Prostate gland (tissue), 2 donors: ENCODE data around the gene CRTAC1. TPM values are rescaled to one million over a fixed set of nuclear protein-coding genes. Genes with fewer than 3 reads are reported as not detected.

ENCODE experiments used
- DNase-seq: peaks from one replicate; pipeline ENCODE4 v3.0.0-alpha.2; 2019; ENCODE audit warnings: low spot score
- H3K27ac ChIP-seq, 2 donors: fragments of 200-600 bp; sonication (generic); 2 replicates each; pipeline ENCODE4 v1.5.1; 2017 to 2019
- H3K27me3 ChIP-seq: fragments of 200-600 bp; sonication (generic); replicated peaks from 2 replicates; pipeline ENCODE4 v1.5.1; 2019; ENCODE audit not compliant: insufficient read depth
- H3K36me3 ChIP-seq, 2 donors: fragments of 200-600 bp; sonication (generic); 1 replicate in 1 of 2; 2 replicates in 1 of 2; pipeline versions ENCODE4 v1.5.1 to v1.8.1; 2017 to 2019
- H3K4me1 ChIP-seq: fragments of 200-600 bp; sonication (generic); replicated peaks from 2 replicates; pipeline ENCODE4 v1.5.1; 2019
- H3K4me3 ChIP-seq, 2 donors: fragments of 200-600 bp; sonication (generic); 2 replicates each; pipeline ENCODE4 v1.5.1; 2017 to 2019
- H3K9me3 ChIP-seq: fragments of 200-600 bp; sonication (generic); 2 replicates; pipeline ENCODE4 v1.5.1; 2017
- CTCF ChIP-seq, 4 experiments: fragments of 200-600 bp in 2 of 4; fragments of 450-650 bp in 2 of 4; sonication (generic) in 2 of 4; IDR thresholded peaks; 1 replicate in 3 of 4; 2 replicates in 1 of 4; pipeline ENCODE4 v1.5.1; 2016 to 2019; ENCODE audit warnings: antibody characterized with exemption in 4 of 4, mild to moderate bottlenecking in 2 of 4, moderate library complexity in 2 of 4
- POLR2A ChIP-seq: fragments of 450-650 bp; IDR thresholded peaks from one replicate; pipeline ENCODE4 v1.6.1; 2016; ENCODE audit warnings: antibody characterized with exemption, mild to moderate bottlenecking
- POLR2AphosphoS5 ChIP-seq: sonication (generic); formaldehyde crosslinking; IDR thresholded peaks from one replicate; pipeline ENCODE4 v1.6.1; 2017; ENCODE audit warnings: antibody characterized with exemption
- WGBS: methylation state at CpG from one replicate; pipeline ENCODE4 v1.1.5; 2018; 5-methylcytosine and 5-hydroxymethylcytosine counted together
- intact Hi-C: fragments of 100-400 bp; cut with DNase I; formaldehyde crosslinking; loops from one replicate; pipeline ENCODE4 v1.14.2; 2022
- total RNA-seq, 2 donors: library from RNA; depleted of rRNA; stranded (reverse); fragments of >200 nt; gene quantifications; one replicate each; pipeline ENCODE4 v1.1.0, GENCODE V29; 2016

The CRTAC1 gene
- total RNA-seq, 2 donors from 2014 or later: 3.8 to 8.9 TPM

- no peak for TF ChIP-seq CTCF (IDR thresholded peaks at IDR 0.05)
- Histone ChIP-seq H3K36me3 (no peaks in the 10 kb centered on the region), H3K4me3 (no peak overlapping the region), H3K27me3 (no peaks in the 10 kb centered on the region), H3K4me1 (no peaks in the 10 kb centered on the region), H3K27ac (no peak overlapping the region), H3K9me3 (no peaks in the 10 kb centered on the region)
- intact Hi-C loops: no loop called here
- no peak for DNase-seq
- WGBS: 13% methylated on average over 4 of the region's 4 CpGs
Measured at GRCh38 chr10:97898429-97898828, 132.0 kb downstream of the CRTAC1 start.

GRCh38 chr10:97896756-97897358 lies 133.6 kb downstream of the CRTAC1 start:
- Histone ChIP-seq H3K4me3 (no peak overlapping the region), H3K4me1 (no peaks in the 10 kb centered on the region), H3K36me3 (no peaks in the 10 kb centered on the region), H3K27me3 (no peaks in the 10 kb centered on the region), H3K9me3 (no peaks in the 10 kb centered on the region), H3K27ac (no peak overlapping the region)
- TF ChIP-seq POLR2AphosphoS5: no peak
- no peak for TF ChIP-seq POLR2A
- no peak for TF ChIP-seq CTCF (IDR thresholded peaks at IDR 0.05)
- no peak for DNase-seq
- WGBS: 90% methylated on average over 13 of the region's 13 CpGs
- intact Hi-C loops: no loop called here

GRCh38 chr10:97895915-97896314 lies 134.5 kb downstream of the CRTAC1 start:
- TF ChIP-seq POLR2A: no peak
- TF ChIP-seq POLR2AphosphoS5: no peak
- no peak for TF ChIP-seq CTCF (IDR thresholded peaks at IDR 0.05)
- Histone ChIP-seq H3K9me3 (no peaks in the 10 kb centered on the region), H3K27ac (no peak overlapping the region), H3K4me1 (no peaks in the 10 kb centered on the region), H3K27me3 (no peaks in the 10 kb centered on the region), H3K4me3 (no peak overlapping the region), H3K36me3 (no peaks in the 10 kb centered on the region)
- intact Hi-C loops: no loop called here
- 69% methylated on average over 9 of the region's 9 CpGs for WGBS
- no peak for DNase-seq

GRCh38 chr10:97895084-97895483 lies 135.3 kb downstream of the CRTAC1 start:
- H3K27me3 ChIP-seq: no peaks in the 10 kb centered on the region
- 93% methylated on average over 13 of the region's 13 CpGs for WGBS
- intact Hi-C loops: no loop called here

More at GRCh38 chr10:97895084-97895483, 135.3 kb downstream of the CRTAC1 start:
- no peak overlapping the region for H3K27ac ChIP-seq
- H3K9me3 ChIP-seq: no peaks in the 10 kb centered on the region
- TF ChIP-seq POLR2A (no peak), CTCF (IDR thresholded peaks at IDR 0.05) (no peak), POLR2AphosphoS5 (no peak)
- H3K4me1 ChIP-seq: no peaks in the 10 kb centered on the region
- no peak overlapping the region for H3K4me3 ChIP-seq
- DNase-seq: no peak
- no peaks in the 10 kb centered on the region for H3K36me3 ChIP-seq
